ENCODE measurements around the gene TOP2A.

- no peak for TF ChIP-seq RAD21 (conservative IDR thresholded peaks at IDR 0.05)
- TF ChIP-seq, protein P1, sequence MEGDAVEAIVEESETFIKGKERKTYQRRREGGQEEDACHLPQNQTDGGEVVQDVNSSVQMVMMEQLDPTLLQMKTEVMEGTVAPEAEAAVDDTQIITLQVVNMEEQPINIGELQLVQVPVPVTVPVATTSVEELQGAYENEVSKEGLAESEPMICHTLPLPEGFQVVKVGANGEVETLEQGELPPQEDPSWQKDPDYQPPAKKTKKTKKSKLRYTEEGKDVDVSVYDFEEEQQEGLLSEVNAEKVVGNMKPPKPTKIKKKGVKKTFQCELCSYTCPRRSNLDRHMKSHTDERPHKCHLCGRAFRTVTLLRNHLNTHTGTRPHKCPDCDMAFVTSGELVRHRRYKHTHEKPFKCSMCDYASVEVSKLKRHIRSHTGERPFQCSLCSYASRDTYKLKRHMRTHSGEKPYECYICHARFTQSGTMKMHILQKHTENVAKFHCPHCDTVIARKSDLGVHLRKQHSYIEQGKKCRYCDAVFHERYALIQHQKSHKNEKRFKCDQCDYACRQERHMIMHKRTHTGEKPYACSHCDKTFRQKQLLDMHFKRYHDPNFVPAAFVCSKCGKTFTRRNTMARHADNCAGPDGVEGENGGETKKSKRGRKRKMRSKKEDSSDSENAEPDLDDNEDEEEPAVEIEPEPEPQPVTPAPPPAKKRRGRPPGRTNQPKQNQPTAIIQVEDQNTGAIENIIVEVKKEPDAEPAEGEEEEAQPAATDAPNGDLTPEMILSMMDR (IDR thresholded peaks at IDR 0.05; ENCODE audit: poor library complexity, severe bottlenecking), result no peak
- TF ChIP-seq SMC3 (conservative IDR thresholded peaks at IDR 0.05; ENCODE audit: poor library complexity), result no peak
- no peak for TF ChIP-seq EP300 (conservative IDR thresholded peaks at IDR 0.05; ENCODE audit: poor library complexity, severe bottlenecking)
- TF ChIP-seq TAF1 (IDR thresholded peaks at IDR 0.05; ENCODE audit: low read depth), result no peak
- no peak for TF ChIP-seq EZH2 (IDR thresholded peaks at IDR 0.05; ENCODE audit: borderline replicate concordance, insufficient read depth, low read length, poor library complexity, severe bottlenecking)
- TF ChIP-seq, protein P2, sequence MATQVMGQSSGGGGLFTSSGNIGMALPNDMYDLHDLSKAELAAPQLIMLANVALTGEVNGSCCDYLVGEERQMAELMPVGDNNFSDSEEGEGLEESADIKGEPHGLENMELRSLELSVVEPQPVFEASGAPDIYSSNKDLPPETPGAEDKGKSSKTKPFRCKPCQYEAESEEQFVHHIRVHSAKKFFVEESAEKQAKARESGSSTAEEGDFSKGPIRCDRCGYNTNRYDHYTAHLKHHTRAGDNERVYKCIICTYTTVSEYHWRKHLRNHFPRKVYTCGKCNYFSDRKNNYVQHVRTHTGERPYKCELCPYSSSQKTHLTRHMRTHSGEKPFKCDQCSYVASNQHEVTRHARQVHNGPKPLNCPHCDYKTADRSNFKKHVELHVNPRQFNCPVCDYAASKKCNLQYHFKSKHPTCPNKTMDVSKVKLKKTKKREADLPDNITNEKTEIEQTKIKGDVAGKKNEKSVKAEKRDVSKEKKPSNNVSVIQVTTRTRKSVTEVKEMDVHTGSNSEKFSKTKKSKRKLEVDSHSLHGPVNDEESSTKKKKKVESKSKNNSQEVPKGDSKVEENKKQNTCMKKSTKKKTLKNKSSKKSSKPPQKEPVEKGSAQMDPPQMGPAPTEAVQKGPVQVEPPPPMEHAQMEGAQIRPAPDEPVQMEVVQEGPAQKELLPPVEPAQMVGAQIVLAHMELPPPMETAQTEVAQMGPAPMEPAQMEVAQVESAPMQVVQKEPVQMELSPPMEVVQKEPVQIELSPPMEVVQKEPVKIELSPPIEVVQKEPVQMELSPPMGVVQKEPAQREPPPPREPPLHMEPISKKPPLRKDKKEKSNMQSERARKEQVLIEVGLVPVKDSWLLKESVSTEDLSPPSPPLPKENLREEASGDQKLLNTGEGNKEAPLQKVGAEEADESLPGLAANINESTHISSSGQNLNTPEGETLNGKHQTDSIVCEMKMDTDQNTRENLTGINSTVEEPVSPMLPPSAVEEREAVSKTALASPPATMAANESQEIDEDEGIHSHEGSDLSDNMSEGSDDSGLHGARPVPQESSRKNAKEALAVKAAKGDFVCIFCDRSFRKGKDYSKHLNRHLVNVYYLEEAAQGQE (IDR thresholded peaks at IDR 0.05; ENCODE audit: borderline replicate concordance), result no peak
- TF ChIP-seq POLR2AphosphoS5 (IDR thresholded peaks at IDR 0.05), result no peak
- TF ChIP-seq MXI1 (conservative IDR thresholded peaks at IDR 0.05; ENCODE audit: poor library complexity, severe bottlenecking), result no peak
Measured at GRCh38 chr17:40343219-40344119, 74.2 kb downstream of the TOP2A start.

All from neural cell (in vitro differentiated cells).